ENCODE measurements around the gene ATP6V0A4.

DNA sequence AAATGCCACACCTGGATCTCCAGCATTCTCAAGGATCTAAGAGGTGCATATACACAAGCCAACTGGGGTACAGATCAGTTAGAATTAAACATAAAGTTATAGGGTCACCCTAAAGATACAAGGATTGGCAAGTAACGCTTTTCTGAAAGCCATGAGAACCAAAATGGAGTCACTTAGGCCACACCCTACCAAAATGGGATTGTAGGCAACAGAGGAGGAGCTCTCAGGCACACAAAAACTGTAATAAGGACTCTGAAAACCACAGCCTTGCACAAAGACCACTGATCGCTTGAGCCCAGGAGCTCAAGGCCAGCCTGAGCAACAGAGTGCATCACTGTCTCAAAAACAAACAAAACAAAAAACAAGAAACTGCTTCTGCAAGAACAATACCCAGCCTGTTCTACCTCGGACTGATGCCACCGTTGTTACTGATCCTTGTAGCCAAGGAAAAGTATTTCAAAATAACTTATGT is 132.3 kb downstream of the ATP6V0A4 start:
- TF ChIP-seq, protein P1, sequence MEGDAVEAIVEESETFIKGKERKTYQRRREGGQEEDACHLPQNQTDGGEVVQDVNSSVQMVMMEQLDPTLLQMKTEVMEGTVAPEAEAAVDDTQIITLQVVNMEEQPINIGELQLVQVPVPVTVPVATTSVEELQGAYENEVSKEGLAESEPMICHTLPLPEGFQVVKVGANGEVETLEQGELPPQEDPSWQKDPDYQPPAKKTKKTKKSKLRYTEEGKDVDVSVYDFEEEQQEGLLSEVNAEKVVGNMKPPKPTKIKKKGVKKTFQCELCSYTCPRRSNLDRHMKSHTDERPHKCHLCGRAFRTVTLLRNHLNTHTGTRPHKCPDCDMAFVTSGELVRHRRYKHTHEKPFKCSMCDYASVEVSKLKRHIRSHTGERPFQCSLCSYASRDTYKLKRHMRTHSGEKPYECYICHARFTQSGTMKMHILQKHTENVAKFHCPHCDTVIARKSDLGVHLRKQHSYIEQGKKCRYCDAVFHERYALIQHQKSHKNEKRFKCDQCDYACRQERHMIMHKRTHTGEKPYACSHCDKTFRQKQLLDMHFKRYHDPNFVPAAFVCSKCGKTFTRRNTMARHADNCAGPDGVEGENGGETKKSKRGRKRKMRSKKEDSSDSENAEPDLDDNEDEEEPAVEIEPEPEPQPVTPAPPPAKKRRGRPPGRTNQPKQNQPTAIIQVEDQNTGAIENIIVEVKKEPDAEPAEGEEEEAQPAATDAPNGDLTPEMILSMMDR (conservative IDR thresholded peaks at IDR 0.05; ENCODE audit: low read depth, low read length), result no peak
- TF ChIP-seq EZH2phosphoT487 (IDR thresholded peaks at IDR 0.05; ENCODE audit: borderline replicate concordance, low read length), result no peak

Data from PC-3 (cell line).